Measurements from ENCODE around the gene ZRSR2.
"Not testable (repeated sequence)": the region's sequence is repeated elsewhere in the genome, so short reads cannot be mapped to it uniquely, and the experiment has no call there.

ZRSR2 gene

GRCh38 chrX:15804563-15804962 is 14.3 kb downstream of the ZRSR2 start:
- no peak for DNase-seq (ENCODE audit: low spot score)

DNA sequence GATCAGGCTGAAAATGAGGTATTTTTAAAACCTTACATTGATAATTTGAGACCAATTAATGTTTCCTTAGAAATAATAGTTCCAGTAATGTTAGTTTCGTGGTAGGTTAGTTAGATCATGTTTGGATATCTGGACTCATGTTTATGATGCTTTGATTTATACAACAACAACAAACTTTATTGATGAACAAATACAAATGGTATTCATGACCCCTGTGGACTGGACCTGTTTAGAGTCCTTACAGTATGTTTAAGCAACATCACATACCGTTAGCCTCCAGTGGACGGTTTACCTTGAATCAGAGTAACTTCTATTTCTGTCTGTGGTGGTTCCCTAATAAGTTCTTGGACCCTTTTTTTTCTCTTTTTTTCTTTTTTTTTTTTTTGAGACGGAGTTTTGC is 18.0 kb downstream of the ZRSR2 start:
- DNase-seq (ENCODE audit: low spot score) = no peak

DNA sequence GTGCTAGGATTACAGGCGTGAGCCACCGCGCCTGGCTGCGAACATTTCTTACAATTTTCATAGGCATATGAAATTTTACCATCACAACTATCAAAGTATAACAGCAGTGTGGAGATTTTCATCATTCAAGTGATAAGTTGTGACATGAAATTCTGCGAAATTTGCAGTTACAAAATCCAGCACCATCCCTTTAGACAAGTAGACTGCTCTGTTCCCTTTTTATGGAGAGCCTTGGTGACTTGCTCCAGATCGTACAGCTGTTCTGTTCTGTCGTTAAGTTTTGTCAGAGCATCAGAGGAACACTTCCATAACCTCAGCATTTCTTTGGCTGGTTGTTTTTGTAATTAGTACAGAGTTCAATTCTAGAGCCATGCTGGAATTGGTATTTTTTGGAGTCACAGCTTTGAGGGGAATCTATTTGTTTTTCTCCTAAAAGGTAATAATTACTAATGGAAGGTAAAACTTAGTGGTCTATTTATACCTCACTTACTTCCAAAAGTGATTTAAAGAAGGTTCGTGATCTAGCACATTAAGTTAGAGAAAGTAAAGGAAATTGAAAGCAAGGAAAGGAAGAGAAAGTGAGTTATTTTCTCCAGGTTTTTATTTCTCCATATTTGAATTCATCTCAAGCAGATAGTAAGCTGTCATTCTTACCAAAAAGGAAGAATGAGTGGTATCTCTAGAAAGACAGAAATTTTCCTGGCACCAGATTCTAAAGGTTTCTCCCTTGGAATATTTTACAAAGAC is 22.1 kb downstream of the ZRSR2 start:
- DNase-seq (ENCODE audit: low spot score) = no peak

DNA sequence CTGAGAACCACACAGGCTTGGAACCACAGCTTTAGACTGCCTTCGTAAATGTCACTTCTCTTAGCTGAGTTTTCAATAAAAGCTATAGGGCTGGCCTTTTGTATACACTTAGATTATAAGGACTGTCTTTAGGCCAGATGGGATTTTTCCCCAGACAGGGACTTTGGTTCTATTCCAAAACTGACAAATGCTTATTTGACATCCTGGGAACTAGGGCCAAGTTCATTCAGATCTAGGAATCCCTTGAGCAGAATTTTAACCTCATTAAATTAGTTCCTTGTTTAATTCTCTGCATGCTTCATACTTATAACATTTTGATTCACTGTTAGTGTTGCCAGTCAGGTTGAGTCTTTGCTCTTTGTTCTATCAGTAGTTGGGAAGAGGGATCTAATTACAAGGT is 23.1 kb downstream of the ZRSR2 start:
- DNase-seq (ENCODE audit: low spot score) = peak; percentile 9

DNA sequence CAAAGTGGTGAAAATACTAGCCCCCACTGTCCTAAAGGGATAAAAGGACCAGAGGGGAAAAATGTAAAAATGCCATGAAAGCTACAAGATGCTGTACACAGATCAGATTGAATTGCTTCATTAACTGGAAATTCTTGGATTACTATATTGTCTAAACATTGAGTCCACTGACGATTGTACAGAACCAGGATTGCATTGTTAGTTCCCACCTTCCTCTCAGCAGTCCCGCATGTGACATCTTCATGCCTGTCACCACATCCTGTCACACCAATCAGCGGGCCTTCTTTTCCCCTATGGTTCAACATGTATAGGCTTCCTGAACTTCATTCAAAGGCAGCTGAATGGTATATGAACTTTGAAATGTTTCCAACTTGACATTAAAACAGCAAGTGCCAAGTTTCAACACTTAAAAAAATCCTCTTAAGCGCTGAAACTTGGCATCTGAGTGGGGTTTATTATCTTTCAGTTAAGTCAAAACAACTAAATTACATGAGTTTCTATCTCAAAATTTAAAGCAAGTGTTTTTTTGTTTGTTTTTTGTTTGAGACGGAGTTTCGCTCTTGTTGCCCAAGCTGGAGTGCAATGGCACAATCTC is 24.6 kb downstream of the ZRSR2 start:
- no peak for DNase-seq (ENCODE audit: low spot score)

- peak; percentile 10 for DNase-seq (ENCODE audit: low spot score)
Measured at GRCh38 chrX:15815779-15816437, 25.6 kb downstream of the ZRSR2 start.

DNA sequence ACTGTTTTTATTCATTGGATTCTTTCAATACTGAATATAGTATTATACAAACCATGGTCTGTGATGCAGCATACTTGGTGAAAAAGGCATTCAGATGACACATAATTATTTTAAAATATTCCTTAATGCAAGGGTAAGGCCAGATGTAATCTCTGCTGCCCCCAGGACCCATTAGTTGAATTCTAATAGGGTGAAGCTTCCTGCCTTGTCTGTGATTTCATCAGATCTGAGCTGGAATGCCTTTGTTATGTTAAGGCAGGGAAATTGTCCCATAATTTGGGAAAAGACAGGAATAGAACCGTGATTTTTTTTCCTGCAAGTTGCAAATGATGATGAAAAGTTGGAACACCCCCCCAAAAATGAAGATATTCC is 26.1 kb downstream of the ZRSR2 start:
- DNase-seq (ENCODE audit: low spot score) = no peak

DNA sequence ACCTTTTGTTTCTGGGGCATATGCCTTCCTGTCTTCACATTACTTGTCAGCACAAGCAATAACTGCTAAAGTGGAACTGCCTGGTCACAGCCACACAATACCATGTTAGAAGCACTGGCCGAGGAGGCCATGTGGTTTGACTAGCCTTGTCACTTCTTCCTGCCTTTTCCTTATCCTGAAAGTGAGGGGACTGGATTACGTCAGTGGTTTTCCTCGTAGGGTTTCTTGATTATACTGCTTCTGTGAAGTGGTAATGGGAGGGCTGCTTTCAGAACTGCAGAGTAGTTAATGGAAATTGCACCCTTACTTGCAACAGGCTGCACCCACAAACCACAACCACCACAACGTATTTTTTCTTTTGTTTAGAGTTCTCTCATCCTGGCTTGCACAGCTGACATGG is 26.6 kb downstream of the ZRSR2 start:
- no peak for DNase-seq (ENCODE audit: low spot score)

DNA sequence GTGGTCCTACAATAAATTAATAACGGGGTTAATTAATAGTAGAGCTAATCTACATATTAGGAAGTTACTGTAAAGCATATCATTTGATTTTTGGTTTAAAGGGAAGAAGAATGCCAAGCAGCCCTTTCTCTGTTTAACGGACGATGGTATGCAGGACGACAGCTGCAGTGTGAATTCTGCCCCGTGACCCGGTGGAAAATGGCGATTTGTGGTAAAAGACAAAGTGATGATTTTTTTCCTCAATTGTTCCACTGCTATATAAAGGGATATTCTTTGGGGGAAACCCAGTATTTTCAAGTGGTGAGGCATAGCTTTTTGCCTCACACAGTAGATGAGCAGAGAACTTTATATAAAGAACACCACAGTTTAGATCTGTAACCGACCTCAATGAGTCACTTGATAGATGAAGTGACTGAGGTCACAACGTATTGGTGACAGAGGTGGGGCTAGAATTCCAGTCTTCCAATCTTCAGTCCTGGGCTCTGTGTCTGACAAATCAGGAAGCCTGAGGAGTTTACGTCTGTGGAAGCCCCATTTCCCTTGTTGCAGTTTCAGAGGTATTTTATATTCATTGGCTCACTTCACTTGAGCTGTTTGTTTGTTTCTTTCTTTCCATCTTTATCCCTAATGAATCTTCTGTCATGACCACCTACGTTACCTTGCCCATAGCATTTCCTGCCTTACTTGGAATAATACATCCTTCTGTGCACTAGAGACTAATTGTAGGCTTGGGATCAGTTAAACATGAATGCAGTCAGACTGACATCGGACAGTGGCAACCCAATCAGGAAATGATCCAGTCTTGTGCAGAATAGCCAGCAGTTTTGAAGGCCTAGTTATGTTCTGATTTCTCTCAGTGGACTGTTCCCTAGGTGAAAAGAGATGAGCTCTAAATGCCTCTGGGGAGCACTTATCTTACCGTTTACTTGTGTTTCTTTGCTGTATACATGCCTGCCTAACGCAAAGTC is 30.1 kb downstream of the ZRSR2 start:
- DNase-seq (ENCODE audit: low spot score) = no peak

DNA sequence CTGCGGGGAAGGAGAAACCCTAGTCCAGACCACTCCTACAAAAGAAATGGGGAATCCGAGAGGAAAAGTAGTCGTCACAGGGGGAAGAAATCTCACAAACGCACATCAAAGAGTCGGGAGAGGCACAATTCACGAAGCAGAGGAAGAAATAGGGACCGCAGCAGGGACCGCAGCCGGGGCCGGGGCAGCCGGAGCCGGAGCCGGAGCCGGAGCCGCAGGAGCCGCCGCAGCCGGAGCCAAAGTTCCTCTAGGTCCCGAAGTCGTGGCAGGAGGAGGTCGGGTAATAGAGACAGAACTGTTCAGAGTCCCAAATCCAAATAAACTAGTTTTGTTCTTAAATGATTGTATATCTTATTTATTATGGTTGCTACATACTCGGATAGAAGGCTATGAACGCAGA is 32.6 kb downstream of the ZRSR2 start:
- no peak for DNase-seq (ENCODE audit: low spot score)

GRCh38 chrX:15825936-15826335 is 35.7 kb downstream of the ZRSR2 start:
- no peak for DNase-seq (ENCODE audit: low spot score)

- no peak for DNase-seq (ENCODE audit: low spot score)
Measured at GRCh38 chrX:15829217-15829616, 38.9 kb downstream of the ZRSR2 start.

GRCh38 chrX:15831347-15831746 is 41.1 kb downstream of the ZRSR2 start:
- DNase-seq (ENCODE audit: low spot score) = not testable (repeated sequence)

- DNase-seq (ENCODE audit: low spot score) = no peak
Measured at GRCh38 chrX:15834053-15834452, 43.8 kb downstream of the ZRSR2 start.

DNA sequence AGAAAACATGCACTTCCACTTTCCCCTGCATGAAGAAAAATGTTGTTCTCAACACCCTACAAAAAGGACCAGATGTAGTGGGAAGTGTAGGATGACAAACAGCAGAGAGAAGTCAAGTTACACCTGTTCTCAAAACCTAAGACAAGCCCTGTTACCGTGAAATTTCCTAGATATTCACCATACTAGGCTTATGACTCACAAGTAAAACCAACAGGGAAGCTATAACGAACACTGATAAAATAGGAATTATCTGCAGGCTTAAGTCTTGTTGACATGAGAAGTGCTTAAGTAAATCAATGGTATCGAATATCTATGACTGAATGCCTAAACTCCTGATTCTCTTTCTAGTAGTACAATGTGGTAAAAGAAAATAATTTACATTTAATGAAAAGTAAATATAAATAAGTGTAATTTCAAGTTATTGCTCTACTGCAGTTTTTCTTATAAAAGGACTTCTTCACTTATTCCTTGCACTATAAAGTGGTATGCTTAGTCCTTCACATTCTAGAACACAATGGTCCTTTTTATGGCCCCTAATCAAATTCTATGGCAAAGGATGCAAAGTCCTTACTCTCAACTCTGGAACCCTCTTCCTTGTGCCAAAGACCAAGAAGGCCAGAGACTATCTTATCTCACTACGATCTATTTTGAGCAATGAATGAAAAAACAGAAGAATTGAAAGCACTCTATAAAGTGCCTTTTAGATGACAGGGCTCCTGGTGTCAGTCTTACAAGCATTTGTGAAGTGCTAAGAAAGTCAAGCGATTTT is 44.7 kb downstream of the ZRSR2 start:
- no peak for DNase-seq (ENCODE audit: low spot score)

DNA sequence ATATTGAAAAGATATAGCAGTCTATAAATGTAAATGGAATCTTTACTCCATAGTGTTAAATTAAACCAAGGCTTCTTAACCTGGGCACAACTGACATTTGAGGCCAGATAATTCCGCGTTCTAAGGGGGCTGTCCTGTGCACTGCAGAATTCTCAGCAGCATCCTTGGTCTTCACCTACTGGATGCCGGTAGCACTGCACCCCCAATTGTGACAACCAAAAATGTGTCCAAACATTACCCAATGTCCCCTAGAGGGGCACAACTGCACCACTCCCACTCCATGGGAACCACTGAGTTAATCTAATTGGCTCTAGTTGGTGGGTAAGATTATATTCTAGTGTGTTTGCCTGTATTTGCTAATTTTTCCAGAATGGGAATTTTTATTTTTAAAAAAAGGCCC is 47.7 kb downstream of the ZRSR2 start:
- no peak for DNase-seq (ENCODE audit: low spot score)

- no peak for DNase-seq (ENCODE audit: low spot score)
Measured at GRCh38 chrX:15841853-15842516, 51.7 kb downstream of the ZRSR2 start.

- no peak for DNase-seq (ENCODE audit: low spot score)
Measured at GRCh38 chrX:15843960-15844359, 53.7 kb downstream of the ZRSR2 start.

- DNase-seq (ENCODE audit: low spot score) = no peak
Measured at GRCh38 chrX:15848576-15848975, 58.3 kb downstream of the ZRSR2 start.

DNA sequence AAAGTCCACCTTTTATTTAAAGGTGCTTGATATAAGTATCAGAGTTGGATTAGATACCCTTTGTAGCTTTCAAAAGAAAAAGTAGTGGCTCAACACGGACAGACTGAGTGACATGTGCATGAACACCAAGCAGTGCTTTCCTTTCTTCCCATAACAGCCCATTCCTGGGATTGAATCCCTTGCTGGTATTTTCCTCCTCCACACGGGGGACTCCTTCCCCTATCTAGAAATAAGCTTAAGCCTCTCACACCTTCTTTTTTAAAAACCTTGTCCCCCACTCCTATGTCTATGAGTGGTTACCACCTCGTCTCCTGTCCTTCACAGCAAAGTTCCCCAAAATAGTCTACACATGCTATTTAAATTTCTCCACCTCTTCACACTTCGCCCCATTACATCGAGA is 59.3 kb downstream of the ZRSR2 start:
- DNase-seq (ENCODE audit: low spot score) = peak; percentile 49

- peak; percentile 21 for DNase-seq (ENCODE audit: low spot score)
Measured at GRCh38 chrX:15853586-15854079, 63.3 kb downstream of the ZRSR2 start.

Data from cerebellar cortex (tissue), 1 donor.